Type B pancreatic cell (in vitro differentiated cells): ENCODE data around the gene ARMC2. TPM values are rescaled to one million over a fixed set of nuclear protein-coding genes. Genes with fewer than 3 reads are reported as not detected.
"Not testable (repeated sequence)": the region's sequence is repeated elsewhere in the genome, so short reads cannot be mapped to it uniquely, and the experiment has no call there.

Experiments
- DNase-seq: peaks from one replicate; pipeline ENCODE4 v3.0.0; 2021; ENCODE audit warnings: mixed read lengths; ENCODE audit not compliant: unreplicated experiment; ENCODE audit errors: extremely low spot score
- H3K27ac Mint-ChIP-seq: 2 replicates; pipeline ENCODE4 v1.8.0; 2021; ENCODE audit warnings: mild to moderate bottlenecking, mixed read lengths
- H3K27me3 Mint-ChIP-seq: 2 replicates; pipeline ENCODE4 v1.8.0; 2021; ENCODE audit warnings: mixed read lengths
- H3K36me3 Mint-ChIP-seq: 2 replicates; pipeline ENCODE4 v1.8.0; 2021; ENCODE audit warnings: mixed read lengths
- H3K4me1 Mint-ChIP-seq: one replicate; pipeline ENCODE4 v1.8.0; 2021; ENCODE audit warnings: mixed read lengths; ENCODE audit not compliant: unreplicated experiment
- H3K4me3 Mint-ChIP-seq: 2 replicates; pipeline ENCODE4 v1.8.0; 2021; ENCODE audit warnings: mild to moderate bottlenecking, mixed read lengths
- H3K9me3 Mint-ChIP-seq: 2 replicates; pipeline ENCODE4 v1.8.0; 2021; ENCODE audit warnings: mixed read lengths
- total RNA-seq: library from RNA; stranded (reverse); gene quantifications from 2 replicates; pipeline ENCODE4 v1.2.1, GENCODE V29; 2021; ENCODE audit warnings: low replicate concordance
- TF ChIP-seq, protein P1 (sequence below): fragments of 200-600 bp; sonication (generic); conservative IDR thresholded peaks from 2 replicates; pipeline ENCODE4 v1.5.0; 2021; ENCODE audit warnings: antibody characterized with exemption, mild to moderate bottlenecking

ARMC2 gene
- total RNA-seq, 1 donor from 2014 or later: 15.5 TPM

GRCh38 chr6:108966855-108967755 lies 118.9 kb downstream of the ARMC2 start:
- H3K4me1 Mint-ChIP-seq: peaks cover 18% of the 10 kb centered on the region
- H3K27me3 Mint-ChIP-seq: no peaks in the 10 kb centered on the region
- no peak overlapping the region for H3K4me3 Mint-ChIP-seq
- TF ChIP-seq, protein P1, sequence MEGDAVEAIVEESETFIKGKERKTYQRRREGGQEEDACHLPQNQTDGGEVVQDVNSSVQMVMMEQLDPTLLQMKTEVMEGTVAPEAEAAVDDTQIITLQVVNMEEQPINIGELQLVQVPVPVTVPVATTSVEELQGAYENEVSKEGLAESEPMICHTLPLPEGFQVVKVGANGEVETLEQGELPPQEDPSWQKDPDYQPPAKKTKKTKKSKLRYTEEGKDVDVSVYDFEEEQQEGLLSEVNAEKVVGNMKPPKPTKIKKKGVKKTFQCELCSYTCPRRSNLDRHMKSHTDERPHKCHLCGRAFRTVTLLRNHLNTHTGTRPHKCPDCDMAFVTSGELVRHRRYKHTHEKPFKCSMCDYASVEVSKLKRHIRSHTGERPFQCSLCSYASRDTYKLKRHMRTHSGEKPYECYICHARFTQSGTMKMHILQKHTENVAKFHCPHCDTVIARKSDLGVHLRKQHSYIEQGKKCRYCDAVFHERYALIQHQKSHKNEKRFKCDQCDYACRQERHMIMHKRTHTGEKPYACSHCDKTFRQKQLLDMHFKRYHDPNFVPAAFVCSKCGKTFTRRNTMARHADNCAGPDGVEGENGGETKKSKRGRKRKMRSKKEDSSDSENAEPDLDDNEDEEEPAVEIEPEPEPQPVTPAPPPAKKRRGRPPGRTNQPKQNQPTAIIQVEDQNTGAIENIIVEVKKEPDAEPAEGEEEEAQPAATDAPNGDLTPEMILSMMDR: no peak
- H3K36me3 Mint-ChIP-seq: peaks cover 3% of the 10 kb centered on the region
- no peaks in the 10 kb centered on the region for H3K9me3 Mint-ChIP-seq
- DNase-seq: no peak
- peak overlapping the region; percentile 51 for H3K27ac Mint-ChIP-seq

- TF ChIP-seq, protein P1: no peak
- H3K4me1 Mint-ChIP-seq: peaks cover 18% of the 10 kb centered on the region
- no peak overlapping the region for H3K4me3 Mint-ChIP-seq
- no peak for DNase-seq
- no peaks in the 10 kb centered on the region for H3K9me3 Mint-ChIP-seq
- no peak overlapping the region for H3K27ac Mint-ChIP-seq
- H3K36me3 Mint-ChIP-seq: peaks cover 3% of the 10 kb centered on the region
- no peaks in the 10 kb centered on the region for H3K27me3 Mint-ChIP-seq
These were observed 120.4 kb downstream of the ARMC2 start for GRCh38 chr6:108968325-108969316.

GRCh38 chr6:108969776-108970175 lies 121.6 kb downstream of the ARMC2 start:
- Mint-ChIP-seq H3K4me1 (peaks cover 18% of the 10 kb centered on the region), H3K9me3 (no peaks in the 10 kb centered on the region), H3K27me3 (no peaks in the 10 kb centered on the region), H3K36me3 (peaks cover 3% of the 10 kb centered on the region), H3K4me3 (no peak overlapping the region), H3K27ac (no peak overlapping the region)
- TF ChIP-seq, protein P1: no peak
- no peak for DNase-seq

GRCh38 chr6:108974201-108974600 lies 126.0 kb downstream of the ARMC2 start:
- no peaks in the 10 kb centered on the region for H3K27me3 Mint-ChIP-seq
- peaks cover 4% of the 10 kb centered on the region for H3K36me3 Mint-ChIP-seq
- H3K9me3 Mint-ChIP-seq: peaks cover 8% of the 10 kb centered on the region
- H3K4me3 Mint-ChIP-seq: no peak overlapping the region
- H3K27ac Mint-ChIP-seq: no peak overlapping the region
- H3K4me1 Mint-ChIP-seq: no peaks in the 10 kb centered on the region
- DNase-seq: no peak
- TF ChIP-seq, protein P1: no peak

GRCh38 chr6:108978638-108979037 lies 130.4 kb downstream of the ARMC2 start:
- H3K4me1 Mint-ChIP-seq, DNase-seq, H3K4me3 Mint-ChIP-seq, H3K27ac Mint-ChIP-seq, H3K27me3 Mint-ChIP-seq: not testable (repeated sequence)
- peaks cover 14% of the 10 kb centered on the region for H3K9me3 Mint-ChIP-seq
- H3K36me3 Mint-ChIP-seq: peaks cover 15% of the 10 kb centered on the region
